ENCODE data around the gene RIMBP2.

The RIMBP2 gene

GRCh38 chr12:130371296-130371695 is 344.8 kb downstream of the RIMBP2 start:
- Histone ChIP-seq H3K27ac (replicated peaks) (no peak overlapping the region), H3K27me3 (ENCODE audit: insufficient read depth, poor library complexity, severe bottlenecking) (no peaks in the 10 kb centered on the region), H3K4me3 (replicated peaks; ENCODE audit: insufficient read depth, low read length) (no peak overlapping the region)
- TF ChIP-seq GABPA (IDR thresholded peaks at IDR 0.05; ENCODE audit: low read depth) (no peak), POLR2AphosphoS5 (IDR thresholded peaks at IDR 0.05; ENCODE audit: low read depth) (no peak), CTCF (IDR thresholded peaks at IDR 0.05; ENCODE audit: insufficient read depth, low read length) (no peak), REST (IDR thresholded peaks at IDR 0.05; ENCODE audit: insufficient replicate concordance, low read depth) (no peak), SPI1 (IDR thresholded peaks at IDR 0.05; ENCODE audit: borderline replicate concordance, low read depth) (no peak)
- DNase-seq (ENCODE audit: low read depth in 1 of 2, low spot score in 1 of 2), result no peak

GRCh38 chr12:130369816-130370215 is 346.3 kb downstream of the RIMBP2 start:
- no peak for TF ChIP-seq SPI1 (IDR thresholded peaks at IDR 0.05; ENCODE audit: borderline replicate concordance, low read depth)
- no peak for TF ChIP-seq REST (IDR thresholded peaks at IDR 0.05; ENCODE audit: insufficient replicate concordance, low read depth)
- no peak for TF ChIP-seq POLR2AphosphoS5 (IDR thresholded peaks at IDR 0.05; ENCODE audit: low read depth)
- no peak for TF ChIP-seq GABPA (IDR thresholded peaks at IDR 0.05; ENCODE audit: low read depth)
- TF ChIP-seq CTCF (IDR thresholded peaks at IDR 0.05; ENCODE audit: insufficient read depth, low read length), result no peak
- DNase-seq (ENCODE audit: low read depth in 1 of 2, low spot score in 1 of 2), result no peak
- Histone ChIP-seq H3K27me3 (ENCODE audit: insufficient read depth, poor library complexity, severe bottlenecking) (no peaks in the 10 kb centered on the region), H3K4me3 (replicated peaks; ENCODE audit: insufficient read depth, low read length) (no peak overlapping the region), H3K27ac (replicated peaks) (no peak overlapping the region)

- no peak for DNase-seq (ENCODE audit: low read depth in 1 of 2, low spot score in 1 of 2)
- no peak overlapping the region for H3K27ac ChIP-seq (replicated peaks)
Observed at GRCh38 chr12:130367523-130367922, 348.6 kb downstream of the RIMBP2 start.

More at GRCh38 chr12:130367523-130367922, 348.6 kb downstream of the RIMBP2 start:
- Histone ChIP-seq H3K27me3 (ENCODE audit: insufficient read depth, poor library complexity, severe bottlenecking) (no peaks in the 10 kb centered on the region), H3K4me3 (replicated peaks; ENCODE audit: insufficient read depth, low read length) (no peak overlapping the region)
- TF ChIP-seq POLR2AphosphoS5 (IDR thresholded peaks at IDR 0.05; ENCODE audit: low read depth), result no peak
- TF ChIP-seq REST (IDR thresholded peaks at IDR 0.05; ENCODE audit: insufficient replicate concordance, low read depth), result no peak
- TF ChIP-seq GABPA (IDR thresholded peaks at IDR 0.05; ENCODE audit: low read depth), result no peak
- TF ChIP-seq CTCF (IDR thresholded peaks at IDR 0.05; ENCODE audit: insufficient read depth, low read length), result no peak
- no peak for TF ChIP-seq SPI1 (IDR thresholded peaks at IDR 0.05; ENCODE audit: borderline replicate concordance, low read depth)

Data from HL-60 (cell line).